ENCODE data around the gene CELF4.

Gene CELF4

GRCh38 chr18:37545461-37546271 lies 19.9 kb downstream of the CELF4 start:
- Histone ChIP-seq H4K5ac (ENCODE audit: low read length) (no peak overlapping the region), H2AK5ac (ENCODE audit: low read length) (no peak overlapping the region), H2BK15ac (replicated peaks; ENCODE audit: low read depth) (no peak overlapping the region), H4K8ac (ENCODE audit: low read depth, low read length) (no peak overlapping the region), H3K27ac (ENCODE audit: low read depth, low read length) (no peak overlapping the region), H3K79me2 (ENCODE audit: control insufficient read depth, insufficient read depth, low read length) (no peaks in the 10 kb centered on the region), H3K9ac (ENCODE audit: low read length) (no peak overlapping the region), H2BK5ac (ENCODE audit: low read length) (no peak overlapping the region), H2BK120ac (ENCODE audit: low read depth, low read length) (no peak overlapping the region), H3K79me1 (ENCODE audit: low read length) (no peaks in the 10 kb centered on the region), H3K4me3 (ENCODE audit: low read length) (no peak overlapping the region), H3K4me1 (ENCODE audit: control insufficient read depth, low read depth, low read length) (no peaks in the 10 kb centered on the region), H3K4me2 (ENCODE audit: low read length) (no peak overlapping the region), H3K18ac (ENCODE audit: low read length) (no peak overlapping the region), H3K23ac (ENCODE audit: low read length) (no peak overlapping the region), H3K36me3 (ENCODE audit: control insufficient read depth, insufficient read depth, low read length) (no peaks in the 10 kb centered on the region), H3K56ac (ENCODE audit: low read length) (no peak overlapping the region), H3K4ac (ENCODE audit: low read depth, low read length) (no peak overlapping the region), H3K27me3 (ENCODE audit: insufficient read depth, low read length, poor library complexity) (no peaks in the 10 kb centered on the region)
- WGBS (ENCODE audit: extremely low coverage, insufficient coverage, low lambda C conversion rate): no CpG with 5 or more reads among the region's 19 CpGs
- DNase-seq: no peak

DNA sequence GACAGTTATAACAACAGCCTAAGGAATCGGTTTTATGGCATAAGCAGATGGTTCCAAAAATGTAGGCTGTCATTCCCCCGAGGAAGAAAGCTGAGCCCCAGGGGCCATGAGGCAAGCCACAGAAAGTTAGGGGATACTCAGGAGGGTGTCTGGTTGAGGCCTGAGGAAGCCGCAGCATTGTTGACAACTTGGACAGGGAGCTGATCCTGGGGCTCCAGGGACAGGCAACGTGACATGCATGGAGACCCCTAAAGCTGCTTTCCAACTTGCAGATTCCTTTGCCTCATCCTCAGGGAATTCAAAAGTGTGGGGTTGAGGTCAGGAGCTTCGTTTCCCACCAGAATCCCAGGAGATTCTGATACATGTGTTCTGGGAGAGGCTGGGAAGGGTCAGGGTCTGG lies 20.9 kb downstream of the CELF4 start:
- Histone ChIP-seq H3K4me3 (ENCODE audit: low read length) (no peak overlapping the region), H3K27me3 (ENCODE audit: insufficient read depth, low read length, poor library complexity) (no peaks in the 10 kb centered on the region), H3K79me1 (ENCODE audit: low read length) (no peaks in the 10 kb centered on the region), H2BK120ac (ENCODE audit: low read depth, low read length) (no peak overlapping the region), H2BK15ac (replicated peaks; ENCODE audit: low read depth) (no peak overlapping the region), H3K4me1 (ENCODE audit: control insufficient read depth, low read depth, low read length) (no peaks in the 10 kb centered on the region), H3K56ac (ENCODE audit: low read length) (no peak overlapping the region), H3K27ac (ENCODE audit: low read depth, low read length) (no peak overlapping the region), H3K23ac (ENCODE audit: low read length) (no peak overlapping the region), H3K79me2 (ENCODE audit: control insufficient read depth, insufficient read depth, low read length) (no peaks in the 10 kb centered on the region), H3K36me3 (ENCODE audit: control insufficient read depth, insufficient read depth, low read length) (no peaks in the 10 kb centered on the region), H3K9ac (ENCODE audit: low read length) (no peak overlapping the region), H2AK5ac (ENCODE audit: low read length) (no peak overlapping the region), H4K5ac (ENCODE audit: low read length) (no peak overlapping the region), H3K4me2 (ENCODE audit: low read length) (no peak overlapping the region), H2BK5ac (ENCODE audit: low read length) (no peak overlapping the region), H4K8ac (ENCODE audit: low read depth, low read length) (no peak overlapping the region), H3K4ac (ENCODE audit: low read depth, low read length) (no peak overlapping the region), H3K18ac (ENCODE audit: low read length) (no peak overlapping the region)
- WGBS (ENCODE audit: extremely low coverage, insufficient coverage, low lambda C conversion rate): no CpG with 5 or more reads among the region's 5 CpGs
- no peak for DNase-seq

GRCh38 chr18:37544217-37544616 lies 21.4 kb downstream of the CELF4 start:
- Histone ChIP-seq H3K4me2 (ENCODE audit: low read length) (no peak overlapping the region), H3K27me3 (ENCODE audit: insufficient read depth, low read length, poor library complexity) (no peaks in the 10 kb centered on the region), H4K8ac (ENCODE audit: low read depth, low read length) (no peak overlapping the region), H3K79me2 (ENCODE audit: control insufficient read depth, insufficient read depth, low read length) (no peaks in the 10 kb centered on the region), H3K27ac (ENCODE audit: low read depth, low read length) (no peak overlapping the region), H3K36me3 (ENCODE audit: control insufficient read depth, insufficient read depth, low read length) (no peaks in the 10 kb centered on the region), H3K56ac (ENCODE audit: low read length) (peak overlapping the region; percentile 28), H3K4me1 (ENCODE audit: control insufficient read depth, low read depth, low read length) (no peaks in the 10 kb centered on the region), H2BK15ac (replicated peaks; ENCODE audit: low read depth) (no peak overlapping the region), H3K4ac (ENCODE audit: low read depth, low read length) (no peak overlapping the region), H4K5ac (ENCODE audit: low read length) (no peak overlapping the region), H3K79me1 (ENCODE audit: low read length) (no peaks in the 10 kb centered on the region), H3K18ac (ENCODE audit: low read length) (no peak overlapping the region), H3K4me3 (ENCODE audit: low read length) (no peak overlapping the region), H2AK5ac (ENCODE audit: low read length) (no peak overlapping the region), H3K9ac (ENCODE audit: low read length) (no peak overlapping the region), H2BK120ac (ENCODE audit: low read depth, low read length) (no peak overlapping the region), H2BK5ac (ENCODE audit: low read length) (no peak overlapping the region), H3K23ac (ENCODE audit: low read length) (no peak overlapping the region)
- no CpG with 5 or more reads among the region's 10 CpGs for WGBS (ENCODE audit: extremely low coverage, insufficient coverage, low lambda C conversion rate)
- no peak for DNase-seq

- H2BK15ac ChIP-seq (replicated peaks; ENCODE audit: low read depth): no peak overlapping the region
- H3K79me2 ChIP-seq (ENCODE audit: control insufficient read depth, insufficient read depth, low read length): no peaks in the 10 kb centered on the region
- no peaks in the 10 kb centered on the region for H3K27me3 ChIP-seq (ENCODE audit: insufficient read depth, low read length, poor library complexity)
- no peak overlapping the region for H4K8ac ChIP-seq (ENCODE audit: low read depth, low read length)
- H3K79me1 ChIP-seq (ENCODE audit: low read length): no peaks in the 10 kb centered on the region
- no peak overlapping the region for H3K18ac ChIP-seq (ENCODE audit: low read length)
- no peaks in the 10 kb centered on the region for H3K36me3 ChIP-seq (ENCODE audit: control insufficient read depth, insufficient read depth, low read length)
- H3K56ac ChIP-seq (ENCODE audit: low read length): no peak overlapping the region
- no peak overlapping the region for H2BK5ac ChIP-seq (ENCODE audit: low read length)
- no peak overlapping the region for H4K5ac ChIP-seq (ENCODE audit: low read length)
- no peak overlapping the region for H3K4me3 ChIP-seq (ENCODE audit: low read length)
- no peak overlapping the region for H3K4me2 ChIP-seq (ENCODE audit: low read length)
- no peaks in the 10 kb centered on the region for H3K4me1 ChIP-seq (ENCODE audit: control insufficient read depth, low read depth, low read length)
- no peak overlapping the region for H3K27ac ChIP-seq (ENCODE audit: low read depth, low read length)
- no peak overlapping the region for H3K23ac ChIP-seq (ENCODE audit: low read length)
- no peak overlapping the region for H2AK5ac ChIP-seq (ENCODE audit: low read length)
- DNase-seq: no peak
- no peak overlapping the region for H3K4ac ChIP-seq (ENCODE audit: low read depth, low read length)
- no peak overlapping the region for H3K9ac ChIP-seq (ENCODE audit: low read length)
- H2BK120ac ChIP-seq (ENCODE audit: low read depth, low read length): no peak overlapping the region
- WGBS (ENCODE audit: extremely low coverage, insufficient coverage, low lambda C conversion rate): no CpG with 5 or more reads among the region's 4 CpGs
These were observed 22.3 kb downstream of the CELF4 start for GRCh38 chr18:37543321-37543720.

DNA sequence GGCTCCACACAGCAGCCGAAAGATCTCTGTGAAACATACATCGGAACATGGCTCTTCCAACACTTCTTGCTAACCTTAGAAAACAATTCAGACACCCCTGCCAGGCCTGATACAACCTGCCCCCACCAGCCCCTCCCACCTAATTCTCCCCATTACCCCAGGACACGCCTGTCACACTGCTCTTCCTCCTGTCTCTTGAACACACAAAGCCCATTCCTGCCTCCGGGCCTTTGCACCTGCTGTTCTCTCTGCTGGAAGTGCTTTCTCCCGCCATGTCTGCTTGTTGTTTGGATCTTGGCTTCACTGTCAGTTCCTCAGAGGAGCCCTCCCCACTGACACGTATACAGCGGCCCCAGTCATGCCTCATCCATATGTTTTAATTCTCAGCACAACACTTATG lies 24.1 kb downstream of the CELF4 start:
- no peaks in the 10 kb centered on the region for H3K36me3 ChIP-seq (ENCODE audit: control insufficient read depth, insufficient read depth, low read length)
- no peak overlapping the region for H3K4ac ChIP-seq (ENCODE audit: low read depth, low read length)
- no peak overlapping the region for H4K5ac ChIP-seq (ENCODE audit: low read length)
- no peaks in the 10 kb centered on the region for H3K79me2 ChIP-seq (ENCODE audit: control insufficient read depth, insufficient read depth, low read length)
- no peak overlapping the region for H3K9ac ChIP-seq (ENCODE audit: low read length)
- H2BK5ac ChIP-seq (ENCODE audit: low read length): no peak overlapping the region
- DNase-seq: no peak
- H3K23ac ChIP-seq (ENCODE audit: low read length): no peak overlapping the region
- no peak overlapping the region for H3K56ac ChIP-seq (ENCODE audit: low read length)
- H3K18ac ChIP-seq (ENCODE audit: low read length): no peak overlapping the region
- H2BK15ac ChIP-seq (replicated peaks; ENCODE audit: low read depth): no peak overlapping the region
- H3K4me2 ChIP-seq (ENCODE audit: low read length): no peak overlapping the region
- H3K79me1 ChIP-seq (ENCODE audit: low read length): no peaks in the 10 kb centered on the region
- no peaks in the 10 kb centered on the region for H3K27me3 ChIP-seq (ENCODE audit: insufficient read depth, low read length, poor library complexity)
- H2BK120ac ChIP-seq (ENCODE audit: low read depth, low read length): no peak overlapping the region
- H4K8ac ChIP-seq (ENCODE audit: low read depth, low read length): no peak overlapping the region
- H3K27ac ChIP-seq (ENCODE audit: low read depth, low read length): no peak overlapping the region
- no CpG with 5 or more reads among the region's 7 CpGs for whole genome bisulfite sequencing (ENCODE audit: extremely low coverage, insufficient coverage, low lambda C conversion rate)
- no peaks in the 10 kb centered on the region for H3K4me1 ChIP-seq (ENCODE audit: control insufficient read depth, low read depth, low read length)
- no peak overlapping the region for H3K4me3 ChIP-seq (ENCODE audit: low read length)
- H2AK5ac ChIP-seq (ENCODE audit: low read length): no peak overlapping the region
